Dedifferentiated amniotic fluid mesenchymal stem cell (primary cell): ENCODE results near the gene PRCD.
"Not testable (repeated sequence)": the region's sequence is repeated elsewhere in the genome, so short reads cannot be mapped to it uniquely, and the experiment has no call there.

Experiments used
- DNase-seq: peaks from one replicate; pipeline ENCODE4 v3.0.0-alpha.2; 2016; ENCODE audit errors: extremely low spot score

PRCD gene

GRCh38 chr17:76556765-76557367, 17.0 kb downstream of the PRCD start:
- no peak for DNase-seq

- peak; percentile 98 for DNase-seq
Measured at GRCh38 chr17:76557368-76558197, 17.7 kb downstream of the PRCD start.

GRCh38 chr17:76558198-76559095, 18.6 kb downstream of the PRCD start:
- DNase-seq, result peak; percentile 28

GRCh38 chr17:76559460-76559859, 19.6 kb downstream of the PRCD start:
- DNase-seq, result not testable (repeated sequence)

GRCh38 chr17:76560036-76560876, 20.4 kb downstream of the PRCD start:
- DNase-seq, result no peak

GRCh38 chr17:76560877-76561221, 21.0 kb downstream of the PRCD start:
- DNase-seq, result no peak

- no peak for DNase-seq
Measured at GRCh38 chr17:76561332-76561731, 21.5 kb downstream of the PRCD start.

GRCh38 chr17:76561799-76562268, 22.0 kb downstream of the PRCD start:
- peak; percentile 29 for DNase-seq

GRCh38 chr17:76562734-76563148, 22.9 kb downstream of the PRCD start:
- peak; percentile 44 for DNase-seq

GRCh38 chr17:76563359-76563758, 23.5 kb downstream of the PRCD start:
- not testable (repeated sequence) for DNase-seq

- not testable (repeated sequence) for DNase-seq
Measured at GRCh38 chr17:76564991-76565727, 25.3 kb downstream of the PRCD start.

GRCh38 chr17:76565728-76566612, 26.1 kb downstream of the PRCD start:
- DNase-seq, result no peak

GRCh38 chr17:76566613-76566943, 26.7 kb downstream of the PRCD start:
- no peak for DNase-seq

- DNase-seq, result no peak
Measured at GRCh38 chr17:76566988-76567431, 27.2 kb downstream of the PRCD start.

- no peak for DNase-seq
Measured at GRCh38 chr17:76567634-76568432, 28.0 kb downstream of the PRCD start.

GRCh38 chr17:76568811-76569221, 29.0 kb downstream of the PRCD start:
- no peak for DNase-seq

GRCh38 chr17:76569607-76570279, 29.9 kb downstream of the PRCD start:
- no peak for DNase-seq

GRCh38 chr17:76570457-76570856, 30.6 kb downstream of the PRCD start:
- DNase-seq, result no peak
